Measurements from ENCODE around the gene PPM1M. TPM values are rescaled to one million over a fixed set of nuclear protein-coding genes. Genes with fewer than 3 reads are reported as not detected.

Gene PPM1M
- total and polyA plus RNA-seq, 10 of the 15 experiments (the other 5 are each of a cell fraction or from before 2014, with no cell fraction given), result 7.3 to 24.8 (median 15.8) TPM

- Histone ChIP-seq H2AFZ (ENCODE audit: control insufficient read depth, low read depth, low read length) (no peak overlapping the region), H3K4me1 (ENCODE audit: control insufficient read depth, insufficient read depth, low read length) (peaks cover 10% of the 10 kb centered on the region), H4K20me1 (ENCODE audit: control insufficient read depth, insufficient read depth) (no peaks in the 10 kb centered on the region), H3K4me3 (no peak overlapping the region), H3K79me2 (ENCODE audit: control insufficient read depth, insufficient read depth, low read length) (peaks cover 2% of the 10 kb centered on the region; the same call in 1 of the 2 replicates), H3K9me3 (replicated peaks; ENCODE audit: control insufficient read depth, insufficient read depth, low read length) (no peaks in the 10 kb centered on the region), H3K27me3 (replicated peaks in 1 of 2; ENCODE audit: control insufficient read depth in 2 of 2, insufficient read depth in 2 of 2, low read length in 1 of 2) (no peaks in the 10 kb centered on the region), H3K27ac (ENCODE audit: control insufficient read depth, insufficient read depth) (no peak overlapping the region), H3K4me2 (ENCODE audit: control insufficient read depth, insufficient read depth) (no peak overlapping the region), H3K36me3 (ENCODE audit: control insufficient read depth in 2 of 2, insufficient read depth in 2 of 2, low read length in 1 of 2) (peaks cover 27 to 51% of the 10 kb centered on the region in 2 experiments), H3K9ac (ENCODE audit: control insufficient read depth, insufficient read depth, low read length) (no peak overlapping the region)
- BruUV-seq (replicated peaks), result no TSS peak
- no peak for ATAC-seq
- no peak for DNase-seq (ENCODE audit: low read depth, low spot score)
- RAD21 ChIA-PET (ENCODE audit: unreplicated experiment), result no interaction called here
- WGBS (ENCODE audit: insufficient coverage, insufficient replicate concordance, low lambda C conversion rate, missing lambda C conversion rate), result 48% methylated on average over 1 of the region's 1 CpG
- POLR2A ChIA-PET, result interaction anchor here (2.4 kb wide), 1 partner anchor 12 kb away, joined by 11 read pairs; no protein-coding TSS in a partner anchor
- intact Hi-C loops (cut with micrococcal nuclease; ENCODE audit: unreplicated experiment) (no loop called here), in situ Hi-C loops (cut with MboI) (no loop called here)
- TF ChIP-seq EED (IDR thresholded peaks at IDR 0.05; ENCODE audit: low read depth) (no peak), KDM1A (IDR thresholded peaks at IDR 0.05; ENCODE audit: borderline replicate concordance) (no peak), SIX5 (IDR thresholded peaks at IDR 0.05; ENCODE audit: low read depth, low read length, severe bottlenecking) (no peak), ZSCAN29 (IDR thresholded peaks at IDR 0.05) (no peak), JUNB (IDR thresholded peaks at IDR 0.05) (no peak), DPF2 (IDR thresholded peaks at IDR 0.05) (no peak), E2F8 (IDR thresholded peaks at IDR 0.05; ENCODE audit: low read depth, partially characterized antibody) (no peak), NRF1 (conservative IDR thresholded peaks at IDR 0.05; ENCODE audit: low read depth, low read length) (no peak), SUZ12 (IDR thresholded peaks at IDR 0.05; ENCODE audit: unreplicated experiment) (no peak), NFYB (IDR thresholded peaks at IDR 0.05; ENCODE audit: insufficient read depth, low read depth, low read length) (no peak)
- no peak for FAIRE-seq
- SMC1A ChIA-PET (ENCODE audit: uncharacterized antibody, unreplicated experiment), result interaction anchor here (1.3 to 1.9 kb wide), 4 partner anchors 8 to 25 kb away, joined by 3 to 11 read pairs (median 5); no protein-coding TSS in a partner anchor
- CTCF ChIA-PET, result interaction anchor here (1.0 to 3.3 kb wide), 3 partner anchors 12 to 39 kb away, joined by 5 to 17 read pairs (median 6); no protein-coding TSS in a partner anchor
These were observed 13.5 kb downstream of the PPM1M start for GRCh38 chr3:52259035-52259434.
